Right atrium auricular region (tissue), 2 donors: ENCODE data around the gene WASF2. TPM values are rescaled to one million over a fixed set of nuclear protein-coding genes. Genes with fewer than 3 reads are reported as not detected.

Experiments used
- DNase-seq: peaks from one replicate; pipeline ENCODE4 v3.0.0-alpha.2; 2019; ENCODE audit warnings: low spot score
- H3K27ac ChIP-seq, 2 donors: fragments of 200-600 bp; sonication (generic); 1 replicate in 1 of 2; 2 replicates in 1 of 2; pipeline ENCODE4 v1.5.1; 2016 to 2019
- H3K27me3 ChIP-seq, 2 donors: fragments of 200-600 bp; sonication (generic); one replicate each; pipeline versions ENCODE4 v1.5.1 to v1.6.0; 2017 to 2019
- H3K36me3 ChIP-seq: fragments of 200-600 bp; sonication (generic); one replicate; pipeline ENCODE4 v1.5.1; 2016
- H3K4me1 ChIP-seq, 2 donors: fragments of 200-600 bp; sonication (generic); one replicate each; pipeline versions ENCODE4 v1.5.1 to v1.6.0; 2017 to 2019
- H3K4me3 ChIP-seq, 2 donors: fragments of 200-600 bp; sonication (generic); 1 replicate in 1 of 2; 2 replicates in 1 of 2; pipeline ENCODE4 v1.5.1; 2017 to 2019; ENCODE audit warnings: mild to moderate bottlenecking in 1 of 2, moderate library complexity in 1 of 2
- H3K9me3 ChIP-seq, 2 donors: fragments of 200-600 bp; sonication (generic); one replicate each; pipeline ENCODE4 v1.5.1; 2019
- CTCF ChIP-seq, 2 donors: fragments of 200-600 bp; sonication (generic); IDR thresholded peaks; one replicate each; pipeline ENCODE4 v1.5.1; 2019; ENCODE audit warnings: antibody characterized with exemption in 2 of 2
- total RNA-seq, 2 donors: library from RNA; depleted of rRNA; stranded (reverse); fragments of >200 nt; gene quantifications; one replicate each; pipeline ENCODE4 v1.1.0, GENCODE V29; 2016

WASF2 gene
- total RNA-seq, 2 donors from 2014 or later: 20.7 to 49.0 TPM

GRCh38 chr1:27359822-27360158 lies 130.2 kb downstream of the WASF2 start:
- no peak overlapping the region for H3K4me3 ChIP-seq
- H3K4me1 ChIP-seq: peaks cover 0 to 23% of the 10 kb centered on the region in 2 donors
- no peak for TF ChIP-seq CTCF (IDR thresholded peaks at IDR 0.05)
- DNase-seq: no peak
- H3K36me3 ChIP-seq: peaks cover 96% of the 10 kb centered on the region
- H3K9me3 ChIP-seq: no peaks in the 10 kb centered on the region
- H3K27ac ChIP-seq: no peak overlapping the region
- no peaks in the 10 kb centered on the region for H3K27me3 ChIP-seq

- no peak for DNase-seq
- Histone ChIP-seq H3K27me3 (no peaks in the 10 kb centered on the region), H3K4me1 (peaks cover 0 to 14% of the 10 kb centered on the region in 2 donors), H3K9me3 (no peaks in the 10 kb centered on the region), H3K27ac (no peak overlapping the region), H3K36me3 (peaks cover 96% of the 10 kb centered on the region), H3K4me3 (no peak overlapping the region)
- no peak for TF ChIP-seq CTCF (IDR thresholded peaks at IDR 0.05)
These were observed 131.0 kb downstream of the WASF2 start for GRCh38 chr1:27358928-27359313.

GRCh38 chr1:27358038-27358927 lies 131.7 kb downstream of the WASF2 start:
- TF ChIP-seq CTCF (IDR thresholded peaks at IDR 0.05): no peak
- H3K36me3 ChIP-seq: peaks cover 96% of the 10 kb centered on the region
- no peak overlapping the region for H3K27ac ChIP-seq
- no peak for DNase-seq
- H3K4me3 ChIP-seq: no peak overlapping the region
- H3K9me3 ChIP-seq: no peaks in the 10 kb centered on the region
- H3K4me1 ChIP-seq: peaks cover 0 to 12% of the 10 kb centered on the region in 2 donors
- no peaks in the 10 kb centered on the region for H3K27me3 ChIP-seq

- peaks cover 0 to 12% of the 10 kb centered on the region in 2 donors for H3K4me1 ChIP-seq
- no peak overlapping the region for H3K4me3 ChIP-seq
- H3K36me3 ChIP-seq: peaks cover 92% of the 10 kb centered on the region
- peak overlapping the region in 1 of 2 donors; percentile 27 for H3K27ac ChIP-seq
- H3K9me3 ChIP-seq: no peaks in the 10 kb centered on the region
- DNase-seq: peak; percentile 74
- no peaks in the 10 kb centered on the region for H3K27me3 ChIP-seq
- peak; percentile 96 to 98 for TF ChIP-seq CTCF (IDR thresholded peaks at IDR 0.05)
These were observed 132.5 kb downstream of the WASF2 start for GRCh38 chr1:27357281-27358037.

GRCh38 chr1:27356619-27357280 lies 133.2 kb downstream of the WASF2 start:
- DNase-seq: no peak
- Histone ChIP-seq H3K36me3 (peaks cover 85% of the 10 kb centered on the region), H3K4me3 (no peak overlapping the region), H3K9me3 (no peaks in the 10 kb centered on the region), H3K27ac (no peak overlapping the region), H3K4me1 (peaks cover 0 to 12% of the 10 kb centered on the region in 2 donors), H3K27me3 (no peaks in the 10 kb centered on the region)
- TF ChIP-seq CTCF (IDR thresholded peaks at IDR 0.05): no peak
